Renal pelvis (tissue), 4 donors: ENCODE measurements around the gene JCAD. TPM values are rescaled to one million over a fixed set of nuclear protein-coding genes. Genes with fewer than 3 reads are reported as not detected.

Experiments used
- DNase-seq: peaks from one replicate; pipeline ENCODE4 v3.0.0-alpha.2; 2013
- polyA plus RNA-seq, 3 donors: library from polyadenylated mRNA; unstranded; fragments of 120-200 nt; gene quantifications; one replicate each; pipeline ENCODE4 v1.2.1, GENCODE V29; 2013; ENCODE audit not compliant: insufficient read length in 3 of 3

JCAD gene
- polyA plus RNA-seq, 3 donors, result 25.5 to 36.1 (median 30.7) TPM

DNA sequence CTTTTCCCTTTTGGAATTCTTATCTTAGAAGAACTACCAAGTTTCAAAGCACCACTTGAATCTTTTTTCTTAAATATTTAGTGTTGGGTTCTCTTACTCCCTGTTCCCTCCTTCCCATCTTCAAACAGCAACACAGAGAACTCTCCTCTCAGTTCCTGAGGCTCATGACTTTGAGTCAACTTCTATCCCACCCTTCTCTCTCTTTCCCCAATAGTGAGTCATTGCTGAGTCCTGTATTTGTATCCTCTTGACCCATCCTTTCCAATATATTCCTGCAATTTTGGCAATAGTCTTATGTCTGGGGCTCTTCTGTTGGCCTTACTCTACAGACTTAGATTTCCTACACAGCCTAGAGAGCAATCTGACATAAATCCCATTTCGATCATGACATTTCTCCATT is 20.8 kb upstream of the JCAD start:
- no peak for DNase-seq

DNA sequence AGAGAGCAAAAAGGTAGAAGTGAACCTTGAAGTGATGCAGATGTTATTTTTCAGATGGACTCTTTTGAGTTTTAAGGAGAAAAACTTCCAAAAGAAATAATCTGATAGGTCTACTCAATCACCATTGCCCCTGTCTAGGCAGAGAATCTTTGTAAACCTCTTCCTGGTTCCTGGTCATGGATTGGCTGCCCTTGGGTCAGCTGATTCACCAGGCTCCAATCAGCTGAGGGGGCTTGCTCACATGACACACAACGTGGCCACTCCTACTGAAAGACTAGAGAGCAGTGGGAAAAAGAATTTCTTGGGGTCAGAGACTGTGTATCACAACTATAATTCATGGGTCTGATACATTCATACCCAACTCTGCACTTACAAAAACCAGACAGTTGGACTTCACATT is 20.0 kb upstream of the JCAD start:
- DNase-seq, result no peak

DNA sequence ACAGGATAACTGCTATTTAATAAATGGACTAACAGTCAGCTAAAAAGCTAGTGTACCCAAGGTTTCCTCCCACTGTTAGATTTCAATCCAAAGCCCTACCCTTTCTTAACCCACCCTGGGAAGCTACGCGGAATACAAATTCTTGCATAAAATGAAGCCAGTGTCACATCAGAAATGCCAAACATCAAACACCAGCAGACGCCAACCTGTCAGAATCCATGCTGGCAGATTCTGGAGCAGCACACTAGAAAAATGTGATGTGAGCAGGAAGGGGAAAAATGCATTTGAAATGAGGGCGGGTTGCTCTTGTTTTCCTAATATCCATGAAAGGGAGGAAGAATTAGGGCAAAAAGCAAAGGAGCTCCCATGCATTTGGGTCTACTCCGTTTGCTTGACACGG is 16.1 kb upstream of the JCAD start:
- no peak for DNase-seq

DNA sequence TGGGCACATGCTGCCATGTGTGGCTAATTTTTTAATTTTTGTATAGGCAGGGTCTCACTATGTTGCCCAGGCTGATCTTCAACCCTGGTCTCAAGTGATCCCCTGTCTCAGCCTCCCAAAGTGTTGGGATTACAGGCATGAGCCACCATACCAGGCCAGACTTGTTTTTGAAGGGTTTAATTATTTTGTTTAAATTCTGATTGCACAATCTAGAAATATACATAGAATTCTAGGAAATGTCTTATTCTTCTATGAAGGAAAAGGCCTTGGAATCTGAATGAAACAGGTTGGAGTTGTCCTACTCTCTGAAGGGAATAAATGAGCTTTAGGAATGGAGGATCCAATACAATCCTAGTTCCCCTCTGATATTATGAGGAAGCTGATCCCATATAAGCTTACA is 15.5 kb upstream of the JCAD start:
- no peak for DNase-seq

DNA sequence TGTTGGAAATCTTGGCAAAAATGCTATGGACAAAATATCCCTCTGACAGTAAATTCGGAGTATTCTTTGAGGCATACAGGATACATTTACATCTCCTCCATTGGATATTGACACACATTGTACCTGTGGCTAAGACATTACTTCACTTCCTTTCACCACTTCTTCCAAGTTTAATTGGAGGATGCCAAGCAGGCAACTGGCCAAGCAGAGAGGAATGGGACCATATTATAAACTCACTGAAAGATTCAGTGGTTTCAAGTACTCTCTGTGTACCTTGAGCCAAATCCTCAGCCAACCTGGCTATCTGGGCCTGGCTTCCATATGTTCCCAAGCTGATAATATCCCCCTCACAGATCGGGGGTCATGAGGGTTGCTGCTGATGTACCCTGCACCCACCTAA is 14.7 kb upstream of the JCAD start:
- no peak for DNase-seq

DNA sequence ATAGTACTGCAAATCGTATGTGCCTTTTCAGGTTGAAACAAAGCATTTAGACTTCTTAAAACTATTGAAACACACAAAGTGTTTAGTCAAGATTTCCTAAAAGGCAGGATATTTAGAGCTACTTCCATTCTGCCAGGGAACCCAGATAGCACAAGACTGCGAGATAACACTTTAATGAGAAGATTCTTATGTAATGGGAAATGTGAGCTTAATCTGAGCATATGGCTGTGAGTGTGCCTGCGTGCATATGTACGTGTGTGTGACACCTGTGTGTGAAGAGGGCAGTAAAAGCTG is 14.3 kb upstream of the JCAD start:
- no peak for DNase-seq

DNA sequence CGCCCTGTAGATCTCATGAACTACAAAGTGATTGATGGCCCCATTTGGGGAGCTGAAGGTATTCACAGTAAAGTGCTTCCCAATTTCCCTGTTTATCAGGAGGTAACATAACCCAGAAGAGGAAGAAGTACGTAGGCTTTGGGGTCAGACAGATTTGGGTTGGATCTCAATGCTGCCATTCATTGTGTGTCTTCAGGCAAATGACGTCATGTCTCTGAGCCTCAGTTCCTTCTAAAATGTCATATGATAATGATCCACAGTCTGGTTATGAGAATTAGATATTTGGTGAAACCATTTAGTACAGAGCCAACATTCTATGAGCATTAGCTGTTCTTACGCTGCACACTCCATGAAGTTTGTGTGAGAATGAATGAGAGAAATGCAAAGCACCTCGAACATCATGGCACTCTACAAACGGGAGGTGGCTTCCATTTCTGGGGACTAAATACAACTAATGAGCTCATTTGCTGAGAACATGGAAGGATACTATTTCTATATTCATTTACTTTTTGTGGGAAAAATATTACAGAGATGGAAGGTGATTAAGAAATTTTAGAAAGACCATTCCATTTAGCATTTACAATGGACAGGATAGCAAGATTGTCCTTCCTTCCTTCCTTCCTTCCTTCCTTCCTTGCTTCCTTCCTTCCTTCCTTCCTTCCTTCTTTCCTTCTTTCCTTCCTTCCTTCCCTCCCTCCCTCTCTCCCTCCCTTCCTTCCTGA is 13.8 kb upstream of the JCAD start:
- no peak for DNase-seq

DNA sequence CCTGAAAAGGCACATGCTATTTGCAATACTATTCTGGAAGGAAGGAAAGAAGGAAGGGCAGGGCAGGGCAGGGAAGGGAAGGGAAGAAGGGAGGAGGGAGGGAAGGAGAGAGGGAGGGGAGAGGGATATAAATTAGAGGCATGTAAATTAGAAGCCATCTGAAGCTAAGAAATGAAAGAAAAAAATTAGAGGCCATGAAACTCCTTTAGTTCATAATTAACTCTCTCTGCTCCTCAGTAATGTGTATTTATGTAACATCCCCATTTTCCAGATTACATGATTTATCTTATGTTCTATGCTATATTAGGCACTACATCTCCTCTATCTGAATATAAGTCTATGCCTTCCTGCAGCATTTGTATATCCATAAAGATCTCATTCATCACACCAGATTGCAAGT is 12.7 kb upstream of the JCAD start:
- DNase-seq, result no peak

DNA sequence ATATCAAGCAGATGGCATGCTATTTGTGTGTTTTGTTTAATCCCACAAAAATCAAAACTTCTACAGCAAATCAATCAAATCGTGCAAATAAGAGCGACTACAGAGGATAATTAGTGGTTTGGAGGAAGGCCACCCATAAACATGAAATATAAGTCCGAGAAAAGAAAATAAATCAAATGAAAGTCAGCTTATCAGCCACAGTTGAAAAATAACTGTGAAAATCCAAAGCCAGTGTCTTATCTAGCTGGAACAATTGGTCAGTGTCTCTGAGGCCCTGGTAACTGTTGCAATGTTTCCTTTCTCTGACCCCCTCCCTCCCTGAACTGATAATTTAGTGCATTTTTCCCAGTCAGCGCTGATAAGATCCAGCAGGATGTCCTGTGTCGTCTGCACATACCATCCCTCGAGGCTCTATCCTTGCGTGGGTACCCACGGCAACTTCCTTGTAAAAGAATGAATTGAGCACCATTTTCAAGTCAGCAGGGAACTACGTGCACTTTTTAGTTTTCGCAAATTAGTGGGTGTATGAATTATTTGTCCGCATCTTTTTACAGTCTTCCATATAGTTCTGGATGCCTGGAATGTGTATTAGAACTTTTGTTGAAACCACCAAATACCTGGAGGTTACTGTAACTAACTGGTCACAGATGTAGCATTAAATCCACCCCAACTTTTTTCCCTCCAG is 10.8 kb upstream of the JCAD start:
- no peak for DNase-seq

DNA sequence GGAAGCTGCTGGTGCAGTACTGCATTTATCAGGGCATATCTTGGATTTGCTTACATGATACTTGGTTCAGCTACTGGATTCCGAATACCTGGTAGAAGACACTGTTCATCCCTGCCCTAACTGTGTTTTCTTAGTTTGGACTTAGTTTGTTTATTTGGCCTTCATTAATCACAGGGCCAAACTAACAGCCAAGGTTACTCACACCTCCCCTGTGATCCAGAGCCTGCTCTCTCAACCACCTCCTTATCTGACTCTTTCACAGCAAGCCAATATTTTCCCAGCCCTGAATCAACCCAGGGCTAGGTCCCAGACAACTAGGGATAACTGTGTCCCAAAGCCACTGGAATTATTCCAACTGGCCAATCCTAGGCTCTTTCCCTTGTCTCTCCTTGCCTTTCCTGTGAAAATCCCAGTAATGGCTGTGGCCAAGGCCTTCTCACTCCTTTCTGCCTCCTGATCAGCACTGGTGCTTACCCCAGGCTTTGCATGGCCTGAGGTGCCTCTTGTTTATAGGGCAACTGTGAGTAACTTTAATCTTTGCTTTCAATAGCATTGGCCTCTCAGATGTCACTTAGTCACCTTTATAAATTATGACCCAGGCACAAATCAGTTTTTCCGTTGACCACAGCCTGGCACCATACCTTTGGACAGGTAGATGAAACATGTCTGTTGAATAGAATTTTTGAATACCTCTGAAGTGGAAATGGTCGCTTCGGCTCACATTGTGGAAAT is 9.3 kb upstream of the JCAD start:
- DNase-seq, result no peak

DNA sequence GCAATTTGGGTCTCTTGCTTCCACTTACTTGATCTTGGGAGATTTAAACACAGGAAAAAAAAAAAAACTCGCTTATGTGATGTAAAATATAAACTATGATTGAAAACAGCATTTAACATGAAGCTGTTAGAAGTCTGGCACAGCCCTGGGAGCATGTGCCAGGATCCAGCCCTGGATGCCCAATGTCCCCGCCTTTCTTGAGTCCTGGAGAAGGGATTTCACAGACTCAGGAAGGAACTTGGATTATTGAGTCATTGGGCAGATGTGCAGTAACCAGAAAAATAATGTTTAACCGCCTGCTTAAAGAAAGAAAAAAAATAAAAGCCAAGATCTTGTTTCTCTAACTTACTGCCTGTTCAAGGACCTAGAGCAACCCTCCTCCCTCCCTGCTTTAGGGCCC is 3.7 kb upstream of the JCAD start:
- DNase-seq, result no peak

DNA sequence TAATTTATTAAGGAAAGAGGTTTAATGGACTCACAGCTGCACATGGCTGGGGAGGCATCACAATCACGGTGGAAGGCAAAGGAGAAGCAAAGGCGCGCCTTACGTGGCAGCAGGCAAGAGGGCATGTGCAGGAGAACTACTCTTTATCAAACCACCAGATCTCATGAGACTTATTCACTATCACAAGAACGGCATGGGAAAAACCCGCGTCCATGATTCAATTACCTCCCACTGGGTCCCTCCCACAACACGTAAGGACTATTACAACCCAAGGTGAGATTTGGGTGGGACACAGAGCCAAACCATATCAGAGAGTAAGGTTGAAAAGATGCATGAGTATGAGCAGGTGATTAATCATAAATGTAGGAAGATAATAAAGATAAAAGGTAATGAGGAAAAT is 3.2 kb upstream of the JCAD start:
- DNase-seq, result no peak

DNA sequence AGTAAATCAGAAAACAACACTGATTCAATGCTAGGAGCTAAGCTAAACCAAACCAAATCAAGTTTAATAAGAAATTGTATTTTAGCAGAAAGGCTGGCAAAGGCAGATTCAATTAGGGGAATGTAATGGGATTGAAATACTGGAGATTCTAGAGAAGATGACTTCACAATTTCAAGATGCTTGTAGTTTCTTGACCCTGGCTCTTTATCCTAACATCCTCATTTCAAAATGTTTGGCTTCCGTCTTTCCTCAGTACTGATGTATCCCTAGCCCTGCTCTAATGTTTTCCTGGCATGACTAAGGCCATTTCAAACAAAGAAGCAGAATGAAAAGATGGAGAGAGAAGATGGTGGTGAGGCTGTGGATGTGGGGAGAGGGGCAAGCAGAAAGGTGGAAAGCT is 2.7 kb upstream of the JCAD start:
- no peak for DNase-seq

DNA sequence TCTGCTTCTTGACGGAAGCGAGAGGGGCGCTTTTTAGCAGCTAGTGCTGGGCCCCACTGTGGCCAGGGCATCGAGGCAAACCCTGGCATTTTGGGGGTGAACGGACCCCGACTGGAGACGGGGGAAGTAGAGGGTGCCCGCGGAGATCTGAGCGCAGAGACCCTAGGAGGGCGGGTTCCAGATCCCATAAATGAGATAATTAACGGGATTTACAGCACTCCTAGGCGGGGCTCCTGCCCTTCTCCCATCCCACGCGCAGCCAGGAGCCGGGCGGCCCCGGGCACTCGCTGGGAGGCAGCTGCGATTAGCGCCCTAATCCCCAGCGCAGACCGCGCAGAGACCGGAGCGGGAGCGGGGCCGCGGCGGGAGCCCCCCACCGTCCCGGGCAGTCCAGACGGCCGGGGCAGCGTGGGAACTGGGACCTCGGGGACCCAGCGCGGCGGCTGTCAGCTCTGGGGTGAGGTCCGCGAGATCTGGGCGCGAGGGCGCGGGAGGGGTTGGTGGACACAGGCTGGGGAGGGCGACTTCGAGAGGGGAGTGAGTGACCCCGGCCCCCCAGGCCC is 735 bp downstream of the JCAD start:
- DNase-seq, result no peak

DNA sequence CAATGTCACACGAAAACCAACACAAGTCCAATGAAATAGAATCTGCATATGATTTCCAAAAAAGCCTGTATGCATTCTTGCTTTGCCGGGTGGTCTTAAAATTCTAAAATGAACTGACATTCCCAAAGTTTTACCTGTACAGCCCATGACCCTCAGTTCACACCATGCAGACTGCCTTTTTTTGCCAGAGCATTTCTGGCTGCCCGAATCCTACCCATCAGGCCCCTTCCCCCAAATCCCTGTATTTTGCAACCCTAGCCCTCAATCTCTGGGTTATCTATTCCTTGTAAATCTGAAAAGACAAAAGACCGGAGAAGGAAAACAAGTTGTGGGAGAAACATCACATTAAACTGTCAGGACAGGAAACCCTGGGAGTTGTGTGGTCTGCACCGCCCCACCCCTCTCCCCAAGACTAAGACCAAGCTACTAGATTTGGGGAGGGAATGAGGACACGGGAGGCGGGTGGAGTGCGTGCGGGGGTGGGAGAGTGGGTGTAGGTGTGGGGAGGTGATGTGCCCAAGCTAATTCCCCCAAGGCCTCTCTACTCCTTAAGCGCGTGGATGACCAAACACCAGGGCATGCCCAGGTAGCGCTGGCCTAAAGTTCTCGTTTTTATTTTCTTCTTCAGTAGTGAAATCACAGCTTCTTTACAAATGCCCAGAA is 1.4 kb downstream of the JCAD start:
- DNase-seq, result no peak

DNA sequence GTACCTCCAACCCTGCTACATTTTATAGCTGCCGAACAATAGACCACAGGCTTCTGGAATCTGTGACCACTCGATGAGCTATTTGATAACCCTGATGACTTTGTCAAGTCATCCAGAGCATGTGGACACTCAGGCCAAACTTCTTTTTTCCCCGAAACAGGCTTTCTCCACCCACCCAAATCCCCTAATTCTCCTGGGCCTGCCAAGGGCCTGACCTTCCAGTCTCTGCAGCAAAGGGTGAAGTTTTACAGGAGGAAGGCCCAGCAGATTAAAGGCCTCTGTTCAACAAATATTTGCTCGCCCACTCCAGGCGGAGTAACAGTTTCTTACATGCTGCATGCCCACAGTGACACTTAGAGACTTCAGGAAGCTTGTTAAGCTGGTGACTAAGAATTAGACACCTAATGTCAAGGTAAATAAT is 2.0 kb downstream of the JCAD start:
- no peak for DNase-seq

DNA sequence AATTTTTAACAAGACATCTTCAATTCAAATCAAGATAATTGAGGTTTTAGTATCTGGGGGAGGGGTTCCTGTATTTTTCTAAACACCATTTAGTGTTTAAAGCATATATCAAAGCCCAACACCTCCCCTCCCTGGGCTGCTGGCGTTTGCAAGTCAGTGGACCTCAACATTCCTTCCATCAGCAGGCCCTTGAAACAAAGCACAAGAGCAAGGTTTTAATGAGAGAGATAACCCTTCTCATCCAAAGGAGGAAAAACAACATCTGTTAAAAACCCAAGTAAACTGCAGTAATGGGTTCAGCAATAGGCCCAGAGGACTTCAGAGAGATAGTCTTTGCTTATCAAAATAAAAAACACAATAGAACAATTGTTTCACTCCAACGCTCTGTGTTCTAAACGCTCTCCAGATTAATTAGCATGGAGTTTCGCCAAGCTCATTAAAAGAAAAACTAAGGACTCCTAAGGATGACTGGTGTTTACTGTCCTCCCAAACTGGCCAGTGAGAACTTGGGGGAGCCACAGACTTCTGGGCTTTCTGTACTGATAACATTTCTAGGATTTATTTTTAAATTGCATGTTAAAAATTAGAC is 2.5 kb downstream of the JCAD start:
- DNase-seq, result no peak

DNA sequence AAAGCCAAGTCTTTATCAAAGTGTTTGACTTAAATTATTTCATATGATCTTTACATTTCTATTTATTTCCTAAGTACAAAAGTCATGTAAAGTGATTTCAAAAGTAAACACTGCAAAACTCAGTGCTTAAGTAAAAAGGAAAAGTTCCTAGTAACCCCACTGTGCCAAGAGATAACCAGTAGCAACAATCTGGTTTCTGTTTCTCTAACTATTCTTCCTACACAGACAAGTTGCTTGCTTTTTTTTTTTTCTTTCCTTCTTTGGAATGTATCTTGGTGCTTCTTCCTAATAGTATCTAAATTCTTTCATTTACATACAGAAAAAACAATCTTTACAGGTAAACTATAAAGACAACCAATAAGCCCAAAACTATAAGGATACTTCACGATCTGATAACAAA is 3.1 kb downstream of the JCAD start:
- no peak for DNase-seq

DNA sequence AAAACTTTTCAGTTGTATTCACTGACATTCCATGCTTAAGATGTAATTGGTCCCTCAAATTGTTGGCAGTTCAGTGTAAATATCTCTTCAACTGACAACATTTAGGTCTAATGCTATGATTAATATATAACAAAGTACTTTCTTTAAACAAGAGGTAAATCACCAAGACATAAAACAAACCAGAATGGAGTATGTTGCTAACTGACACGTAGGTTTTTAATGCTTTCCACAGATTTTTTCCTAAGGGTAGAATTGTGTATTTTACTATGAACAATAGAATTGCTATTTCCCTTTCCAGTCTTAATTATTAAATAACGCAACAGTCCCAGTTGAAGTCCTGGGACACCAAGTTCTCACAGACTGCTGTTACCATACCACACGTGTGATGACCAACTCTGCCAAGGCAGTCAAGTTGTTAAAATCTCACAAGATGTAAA is 4.1 kb downstream of the JCAD start:
- DNase-seq, result no peak

DNA sequence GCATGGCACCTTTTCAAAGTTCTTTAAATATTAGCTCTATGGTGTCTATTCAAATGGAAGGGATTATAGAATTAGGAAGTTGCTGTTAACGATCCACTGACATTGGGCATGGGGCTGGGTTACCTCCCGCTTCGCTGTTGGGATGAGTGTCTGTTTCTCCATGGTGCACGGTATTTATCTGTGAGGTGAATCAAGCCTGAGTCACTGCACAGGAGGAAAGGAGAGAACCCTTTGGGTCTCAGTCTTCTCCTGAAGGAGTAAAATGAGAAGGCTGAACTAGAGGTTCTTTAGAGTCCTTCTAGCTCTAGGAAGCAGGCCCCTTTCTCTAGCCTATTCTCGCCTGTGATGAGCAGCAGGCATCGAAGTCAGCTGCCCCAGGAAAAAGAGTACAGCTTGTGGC is 7.3 kb downstream of the JCAD start:
- DNase-seq, result no peak

DNA sequence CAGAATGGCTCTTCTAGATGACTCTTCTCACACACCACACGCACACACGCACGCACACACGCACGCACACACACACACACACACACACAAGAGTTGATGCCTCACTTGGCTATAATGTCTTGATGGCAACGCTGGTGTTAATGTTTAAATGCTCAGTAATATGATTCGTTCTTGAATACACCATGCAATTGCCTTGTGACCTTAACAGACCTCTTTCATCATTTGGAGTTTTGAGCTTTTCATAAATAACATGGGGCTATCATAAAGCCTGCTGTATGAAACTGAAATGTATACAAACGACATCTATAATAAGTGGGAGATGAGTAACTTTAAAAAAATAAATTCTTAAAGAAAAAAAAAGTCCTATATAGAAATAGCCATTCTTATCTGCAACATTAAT is 8.2 kb downstream of the JCAD start:
- no peak for DNase-seq

DNA sequence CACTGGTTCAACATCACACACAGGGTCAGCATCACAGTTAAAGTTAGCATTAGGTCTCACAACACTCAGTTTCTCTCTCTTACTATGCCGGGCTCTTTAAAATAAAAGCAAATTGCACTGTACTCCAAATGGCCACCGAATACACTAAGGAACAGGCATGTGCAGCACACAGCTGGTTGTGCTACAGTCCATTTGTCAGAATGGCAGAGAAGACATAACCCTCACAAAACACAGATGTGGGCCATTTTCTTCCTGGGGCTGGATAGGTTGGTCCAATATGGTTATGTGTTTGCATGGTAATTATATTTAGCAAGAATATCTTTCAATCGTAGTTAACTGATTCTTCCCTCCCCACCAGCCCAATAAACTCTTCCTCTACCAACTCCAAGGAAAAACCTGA is 9.0 kb downstream of the JCAD start:
- no peak for DNase-seq
